ENCODE measurements around the gene ZSCAN23. TPM values are rescaled to one million over a fixed set of nuclear protein-coding genes. Genes with fewer than 3 reads are reported as not detected.
"Not testable (repeated sequence)": the region's sequence is repeated elsewhere in the genome, so short reads cannot be mapped to it uniquely, and the experiment has no call there.

The ZSCAN23 gene
- polyA plus RNA-seq, 2 of the 4 experiments (the other 2 are of a cell fraction), result not detected

DNA sequence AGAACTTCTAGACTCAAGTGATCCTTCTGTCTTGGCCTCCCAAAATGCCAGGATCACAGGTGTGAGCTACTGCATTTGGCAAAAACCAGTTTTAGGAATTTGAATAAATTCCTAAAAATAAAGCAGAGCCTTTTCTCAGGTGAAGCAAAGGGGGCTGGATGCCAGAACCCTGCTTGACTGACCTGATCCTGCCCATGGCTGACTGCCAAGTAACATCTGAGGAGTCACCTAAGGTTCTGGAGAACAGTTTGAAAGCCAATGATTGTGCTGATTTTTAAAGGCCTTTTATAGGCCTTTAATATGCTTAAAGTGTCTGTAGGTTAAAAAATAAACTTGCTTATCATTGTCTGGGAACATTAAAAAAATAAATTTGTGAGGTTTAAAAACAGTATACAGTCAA lies 29.6 kb downstream of the ZSCAN23 start (continued):
- TF ChIP-seq NPAS2 (CRISPR knock-in tag; IDR thresholded peaks at IDR 0.05; ENCODE audit: borderline replicate concordance) (no peak), ESRRA (IDR thresholded peaks at IDR 0.05; ENCODE audit: borderline replicate concordance, low read length) (no peak), RFX5 (IDR thresholded peaks at IDR 0.05) (no peak)

DNA sequence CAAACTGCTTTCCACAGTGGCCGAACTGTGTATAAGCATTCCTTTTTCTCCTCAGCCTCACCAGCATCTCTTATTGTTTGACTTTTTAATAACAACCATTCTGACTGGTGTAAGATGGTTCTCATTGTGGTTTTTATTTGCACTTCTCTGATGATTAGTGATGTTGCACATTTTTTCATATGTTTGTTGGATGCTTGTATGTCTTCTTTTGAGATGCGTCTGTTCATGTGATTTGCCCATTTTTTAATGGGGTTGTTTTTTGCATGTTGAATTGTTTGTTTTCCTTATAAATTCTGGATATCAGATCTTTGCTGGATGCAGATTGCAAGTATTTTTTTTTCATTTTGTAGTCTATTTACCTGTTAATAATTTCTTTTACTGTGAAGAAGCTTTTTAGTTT lies 32.5 kb downstream of the ZSCAN23 start:
- CTCF ChIA-PET, result interaction anchor here (0.8 kb wide), 1 partner anchor 14 kb away, joined by 3 read pairs; no protein-coding TSS in a partner anchor
- POLR2A ChIA-PET, result no interaction called here
- Histone ChIP-seq H3K9me3 (no peaks in the 10 kb centered on the region), H3K27ac (no peak overlapping the region), H3K4me1 (no peaks in the 10 kb centered on the region), H3K4me3 (no peak overlapping the region), H3K4me2 (no peak overlapping the region)
- ATAC-seq (no peak), DNase-seq (ENCODE audit: low read depth in 1 of 2, low spot score in 1 of 2) (no peak), FAIRE-seq (no peak)
- WGBS (ENCODE audit: missing lambda C conversion rate), result 98% methylated on average over 2 of the region's 2 CpGs
- TF ChIP-seq, protein P1, sequence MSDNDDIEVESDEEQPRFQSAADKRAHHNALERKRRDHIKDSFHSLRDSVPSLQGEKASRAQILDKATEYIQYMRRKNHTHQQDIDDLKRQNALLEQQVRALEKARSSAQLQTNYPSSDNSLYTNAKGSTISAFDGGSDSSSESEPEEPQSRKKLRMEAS (IDR thresholded peaks at IDR 0.05), result no peak
- TF ChIP-seq POLR2A (IDR thresholded peaks at IDR 0.05; ENCODE audit: low read length) (no peak), KDM1A (IDR thresholded peaks at IDR 0.05; ENCODE audit: low read depth) (no peak), FOSL2 (IDR thresholded peaks at IDR 0.05) (no peak), FOSL2 (CRISPR knock-in tag; IDR thresholded peaks at IDR 0.05) (no peak), TP53 (CRISPR knock-in tag; IDR thresholded peaks at IDR 0.05) (no peak), RARB (CRISPR knock-in tag; IDR thresholded peaks at IDR 0.05) (no peak), NPAS2 (CRISPR knock-in tag; IDR thresholded peaks at IDR 0.05; ENCODE audit: borderline replicate concordance) (no peak), ZSCAN20 (CRISPR knock-in tag; IDR thresholded peaks at IDR 0.05) (no peak)
- TF ChIP-seq, protein P2, sequence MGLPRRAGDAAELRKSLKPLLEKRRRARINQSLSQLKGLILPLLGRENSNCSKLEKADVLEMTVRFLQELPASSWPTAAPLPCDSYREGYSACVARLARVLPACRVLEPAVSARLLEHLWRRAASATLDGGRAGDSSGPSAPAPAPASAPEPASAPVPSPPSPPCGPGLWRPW (IDR thresholded peaks at IDR 0.05), result no peak
- TF ChIP-seq, protein P3, sequence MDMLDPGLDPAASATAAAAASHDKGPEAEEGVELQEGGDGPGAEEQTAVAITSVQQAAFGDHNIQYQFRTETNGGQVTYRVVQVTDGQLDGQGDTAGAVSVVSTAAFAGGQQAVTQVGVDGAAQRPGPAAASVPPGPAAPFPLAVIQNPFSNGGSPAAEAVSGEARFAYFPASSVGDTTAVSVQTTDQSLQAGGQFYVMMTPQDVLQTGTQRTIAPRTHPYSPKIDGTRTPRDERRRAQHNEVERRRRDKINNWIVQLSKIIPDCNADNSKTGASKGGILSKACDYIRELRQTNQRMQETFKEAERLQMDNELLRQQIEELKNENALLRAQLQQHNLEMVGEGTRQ (IDR thresholded peaks at IDR 0.05), result no peak

DNA sequence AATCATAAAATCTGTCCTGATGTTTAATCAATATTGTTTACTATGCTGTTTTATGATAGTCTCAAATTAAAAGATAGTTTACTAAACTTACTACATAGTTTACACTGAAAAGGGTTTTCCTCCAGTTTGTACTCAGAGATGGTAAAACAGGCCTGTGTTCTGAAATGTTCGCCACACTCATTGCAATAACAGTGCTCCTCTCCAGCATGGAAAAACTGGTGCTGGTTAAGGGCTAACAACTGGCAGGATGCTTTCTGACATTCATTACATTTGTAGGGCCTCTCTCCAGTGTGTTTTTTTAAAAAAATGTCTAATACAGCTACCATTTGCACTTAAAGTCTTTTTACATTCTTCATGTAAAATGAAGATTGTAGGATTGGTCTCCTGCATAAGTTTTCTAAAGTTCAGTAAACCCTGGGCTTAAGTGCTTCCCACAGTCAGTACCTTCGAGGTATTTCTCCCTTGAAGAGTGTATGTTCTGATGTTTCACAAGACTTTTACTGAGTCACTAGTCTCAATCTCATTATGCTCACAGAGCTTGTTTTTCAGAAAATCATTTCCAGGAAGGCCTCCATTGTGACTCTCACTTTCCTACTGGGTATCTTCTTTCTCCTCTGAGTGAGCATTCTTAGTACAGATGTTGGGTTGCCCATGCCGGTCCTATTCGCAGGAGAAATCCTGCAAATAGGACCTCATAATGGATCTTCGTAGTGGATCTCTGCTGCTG lies 35.1 kb downstream of the ZSCAN23 start:
- ATAC-seq, result no peak
- TF ChIP-seq RFX5 (IDR thresholded peaks at IDR 0.05), result no peak
- TF ChIP-seq, protein P4, sequence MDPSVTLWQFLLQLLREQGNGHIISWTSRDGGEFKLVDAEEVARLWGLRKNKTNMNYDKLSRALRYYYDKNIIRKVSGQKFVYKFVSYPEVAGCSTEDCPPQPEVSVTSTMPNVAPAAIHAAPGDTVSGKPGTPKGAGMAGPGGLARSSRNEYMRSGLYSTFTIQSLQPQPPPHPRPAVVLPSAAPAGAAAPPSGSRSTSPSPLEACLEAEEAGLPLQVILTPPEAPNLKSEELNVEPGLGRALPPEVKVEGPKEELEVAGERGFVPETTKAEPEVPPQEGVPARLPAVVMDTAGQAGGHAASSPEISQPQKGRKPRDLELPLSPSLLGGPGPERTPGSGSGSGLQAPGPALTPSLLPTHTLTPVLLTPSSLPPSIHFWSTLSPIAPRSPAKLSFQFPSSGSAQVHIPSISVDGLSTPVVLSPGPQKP (IDR thresholded peaks at IDR 0.05; ENCODE audit: low read depth, low read length), result no peak
- Histone ChIP-seq H3K4me3 (no peak overlapping the region), H3K27ac (no peak overlapping the region), H3K9me3 (no peaks in the 10 kb centered on the region), H3K4me2 (no peak overlapping the region), H3K4me1 (no peaks in the 10 kb centered on the region)
- no peak for FAIRE-seq
- no peak for DNase-seq (ENCODE audit: low read depth in 1 of 2, low spot score in 1 of 2)
- ChIA-PET POLR2A (no interaction called here), CTCF (interaction anchor here (0.8 kb wide), 1 partner anchor 53 kb away, joined by 3 read pairs; no protein-coding TSS in a partner anchor)
- 70% methylated on average over 5 of the region's 5 CpGs for WGBS (ENCODE audit: missing lambda C conversion rate)

DNA sequence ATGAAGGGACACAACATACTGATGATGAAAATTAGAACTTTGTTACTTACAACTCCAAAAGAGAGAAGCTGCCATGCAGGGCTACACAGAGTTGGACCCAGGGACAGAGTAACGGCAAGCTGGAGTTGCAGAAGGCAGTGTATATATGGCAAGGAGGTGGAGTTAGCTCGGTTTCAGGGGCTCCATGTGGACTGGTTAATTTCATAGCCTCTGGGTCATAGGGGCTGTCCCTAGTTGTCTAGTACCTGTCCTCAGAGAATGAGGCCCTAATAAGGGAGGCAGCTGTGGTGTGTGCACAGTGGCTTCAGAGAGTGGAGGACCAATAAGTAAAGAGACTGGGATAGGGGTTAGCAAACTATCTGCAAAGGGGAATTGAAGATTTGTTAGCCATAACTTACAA lies 35.9 kb downstream of the ZSCAN23 start:
- H3K27ac ChIP-seq, result no peak overlapping the region
- TF ChIP-seq, protein P5, sequence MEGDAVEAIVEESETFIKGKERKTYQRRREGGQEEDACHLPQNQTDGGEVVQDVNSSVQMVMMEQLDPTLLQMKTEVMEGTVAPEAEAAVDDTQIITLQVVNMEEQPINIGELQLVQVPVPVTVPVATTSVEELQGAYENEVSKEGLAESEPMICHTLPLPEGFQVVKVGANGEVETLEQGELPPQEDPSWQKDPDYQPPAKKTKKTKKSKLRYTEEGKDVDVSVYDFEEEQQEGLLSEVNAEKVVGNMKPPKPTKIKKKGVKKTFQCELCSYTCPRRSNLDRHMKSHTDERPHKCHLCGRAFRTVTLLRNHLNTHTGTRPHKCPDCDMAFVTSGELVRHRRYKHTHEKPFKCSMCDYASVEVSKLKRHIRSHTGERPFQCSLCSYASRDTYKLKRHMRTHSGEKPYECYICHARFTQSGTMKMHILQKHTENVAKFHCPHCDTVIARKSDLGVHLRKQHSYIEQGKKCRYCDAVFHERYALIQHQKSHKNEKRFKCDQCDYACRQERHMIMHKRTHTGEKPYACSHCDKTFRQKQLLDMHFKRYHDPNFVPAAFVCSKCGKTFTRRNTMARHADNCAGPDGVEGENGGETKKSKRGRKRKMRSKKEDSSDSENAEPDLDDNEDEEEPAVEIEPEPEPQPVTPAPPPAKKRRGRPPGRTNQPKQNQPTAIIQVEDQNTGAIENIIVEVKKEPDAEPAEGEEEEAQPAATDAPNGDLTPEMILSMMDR (IDR thresholded peaks at IDR 0.05), result no peak
- TF ChIP-seq RCOR1 (IDR thresholded peaks at IDR 0.05; ENCODE audit: low read depth, low read length) (no peak), JUN (IDR thresholded peaks at IDR 0.05) (no peak), FOXS1 (CRISPR knock-in tag; IDR thresholded peaks at IDR 0.05) (no peak), TP53 (CRISPR knock-in tag; IDR thresholded peaks at IDR 0.05) (no peak)
- no peak; a peak in 1 of 6 replicates for ATAC-seq
- 16% methylated on average over 2 of the region's 2 CpGs for WGBS (ENCODE audit: missing lambda C conversion rate)
- ChIA-PET CTCF (no interaction called here), POLR2A (no interaction called here)
- H3K4me1 ChIP-seq, result no peaks in the 10 kb centered on the region
- H3K9me3 ChIP-seq, result no peaks in the 10 kb centered on the region
- no peak for FAIRE-seq
- no peak overlapping the region for H3K4me2 ChIP-seq
- no peak for DNase-seq (ENCODE audit: low read depth in 1 of 2, low spot score in 1 of 2)
- no peak overlapping the region for H3K4me3 ChIP-seq

DNA sequence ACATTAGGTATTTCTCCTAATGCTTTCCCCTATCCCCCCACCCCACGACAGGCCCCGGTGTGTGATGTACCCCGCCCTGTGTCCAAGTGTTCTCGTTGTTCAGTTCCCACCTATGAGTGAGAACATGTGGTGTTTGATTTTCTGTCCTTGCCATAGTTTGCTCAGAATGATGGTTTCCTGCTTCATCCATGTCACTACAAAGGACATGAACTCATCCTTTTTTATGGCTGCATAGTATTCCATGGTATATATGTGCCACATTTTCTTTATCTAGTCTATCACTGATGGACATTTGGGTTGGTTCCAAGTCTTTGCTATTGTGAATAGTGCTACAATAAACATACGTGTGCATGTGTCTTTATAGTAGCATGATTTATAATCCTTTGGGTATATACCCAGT lies 39.4 kb downstream of the ZSCAN23 start:
- DNase-seq (ENCODE audit: low read depth in 1 of 2, low spot score in 1 of 2); H3K4me2 ChIP-seq; ATAC-seq; FAIRE-seq; POLR2A ChIA-PET; H3K27ac ChIP-seq; H3K4me3 ChIP-seq; H3K4me1 ChIP-seq; CTCF ChIA-PET; H3K9me3 ChIP-seq: not testable (repeated sequence)
- WGBS (ENCODE audit: missing lambda C conversion rate), result 41% methylated on average over 5 of the region's 5 CpGs
